Neural cell (in vitro differentiated cells): Measurements from ENCODE around the gene OXLD1.

Experiments used
- CTCF ChIP-seq: fragments of 450-650 bp; IDR thresholded peaks from 2 replicates; pipeline ENCODE4 v1.5.1; 2014; ENCODE audit warnings: antibody characterized with exemption, mild to moderate bottlenecking, moderate library complexity; ENCODE audit not compliant: poor library complexity, severe bottlenecking
- EZH2 ChIP-seq: fragments of 200-600, 300-800 bp; shearing (Covaris generic), sonication (generic); IDR thresholded peaks from 2 replicates; pipeline ENCODE4 v1.6.1; 2014; ENCODE audit warnings: antibody characterized with exemption, low read length, borderline replicate concordance, mild to moderate bottlenecking; ENCODE audit not compliant: insufficient read depth, poor library complexity, severe bottlenecking
- POLR2AphosphoS5 ChIP-seq: IDR thresholded peaks from 2 replicates; pipeline ENCODE4 v1.6.1; 2012
- RAD21 ChIP-seq: fragments of 450-650 bp; conservative IDR thresholded peaks from 2 replicates; pipeline ENCODE4 v1.6.1; 2014; ENCODE audit warnings: antibody characterized with exemption, mild to moderate bottlenecking, moderate library complexity
- REST ChIP-seq: IDR thresholded peaks from 2 replicates; pipeline ENCODE4 v1.6.1; 2012; ENCODE audit warnings: borderline replicate concordance

- TF ChIP-seq CTCF (no peak), POLR2AphosphoS5 (no peak), REST (no peak), RAD21 (no peak), EZH2 (no peak)
Measured at GRCh38 chr17:81690066-81690465, 23.7 kb upstream of the OXLD1 start.
